Adrenal gland (tissue), 5 donors: ENCODE measurements around the gene ZNF740.

ENCODE experiments used
- POLR2A ChIP-seq, 2 donors: fragments of 450-650 bp; IDR thresholded peaks; one replicate each; pipeline ENCODE4 v1.6.1; 2017; ENCODE audit warnings: antibody characterized with exemption in 2 of 2, mild to moderate bottlenecking in 2 of 2, moderate library complexity in 1 of 2
- TF ChIP-seq, protein P1 (sequence below), 6 experiments: fragments of 450-650 bp in 4 of 6; fragments of 200-600 bp in 2 of 6; sonication (generic) in 1 of 6; IDR thresholded peaks; 1 replicate in 5 of 6; 2 replicates in 1 of 6; pipeline versions ENCODE4 v1.5.1 to v1.8.0; 2016 to 2021; ENCODE audit warnings: antibody characterized with exemption in 6 of 6, mild to moderate bottlenecking in 2 of 6, moderate library complexity in 1 of 6
- donor health status: DM: no; HTN: no; CAD: no.

DNA sequence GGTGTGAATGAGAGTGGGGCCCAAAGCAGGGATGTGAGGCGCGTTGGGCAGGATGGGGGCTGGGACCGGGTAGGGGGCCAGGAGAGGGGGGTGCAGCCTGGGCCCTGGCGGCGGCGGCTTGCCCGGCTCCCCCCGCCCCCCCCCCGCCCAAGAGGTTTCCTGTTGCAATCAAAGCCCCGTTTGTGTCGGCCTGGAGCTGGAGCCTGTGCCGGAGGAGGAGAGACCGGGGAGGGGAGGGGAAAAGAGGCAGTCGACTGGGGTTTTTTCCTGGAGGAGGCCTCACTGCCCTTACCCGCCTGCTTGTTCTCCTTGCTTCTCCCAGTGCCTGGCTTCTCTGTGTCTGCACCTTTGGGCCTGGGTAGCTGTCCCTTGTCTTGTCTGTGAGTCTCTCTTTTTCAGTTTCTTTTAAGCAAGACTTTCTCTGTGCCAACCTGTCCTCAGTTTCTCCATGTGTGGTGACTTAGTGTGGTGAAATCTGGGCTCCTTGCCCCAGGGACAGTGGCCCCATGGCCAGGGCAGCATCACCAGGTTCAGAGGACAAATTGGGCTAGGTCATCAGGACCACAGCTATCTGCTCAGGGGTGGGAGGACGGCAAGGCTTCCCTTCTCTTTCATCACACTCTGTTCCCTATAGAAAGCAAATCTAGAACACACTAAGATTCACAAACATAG, 43.0 kb downstream of the ZNF740 start:
- TF ChIP-seq POLR2A (IDR thresholded peaks at IDR 0.05): no peak
- TF ChIP-seq, protein P1, sequence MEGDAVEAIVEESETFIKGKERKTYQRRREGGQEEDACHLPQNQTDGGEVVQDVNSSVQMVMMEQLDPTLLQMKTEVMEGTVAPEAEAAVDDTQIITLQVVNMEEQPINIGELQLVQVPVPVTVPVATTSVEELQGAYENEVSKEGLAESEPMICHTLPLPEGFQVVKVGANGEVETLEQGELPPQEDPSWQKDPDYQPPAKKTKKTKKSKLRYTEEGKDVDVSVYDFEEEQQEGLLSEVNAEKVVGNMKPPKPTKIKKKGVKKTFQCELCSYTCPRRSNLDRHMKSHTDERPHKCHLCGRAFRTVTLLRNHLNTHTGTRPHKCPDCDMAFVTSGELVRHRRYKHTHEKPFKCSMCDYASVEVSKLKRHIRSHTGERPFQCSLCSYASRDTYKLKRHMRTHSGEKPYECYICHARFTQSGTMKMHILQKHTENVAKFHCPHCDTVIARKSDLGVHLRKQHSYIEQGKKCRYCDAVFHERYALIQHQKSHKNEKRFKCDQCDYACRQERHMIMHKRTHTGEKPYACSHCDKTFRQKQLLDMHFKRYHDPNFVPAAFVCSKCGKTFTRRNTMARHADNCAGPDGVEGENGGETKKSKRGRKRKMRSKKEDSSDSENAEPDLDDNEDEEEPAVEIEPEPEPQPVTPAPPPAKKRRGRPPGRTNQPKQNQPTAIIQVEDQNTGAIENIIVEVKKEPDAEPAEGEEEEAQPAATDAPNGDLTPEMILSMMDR (IDR thresholded peaks at IDR 0.05): no peak
